Measurements from ENCODE around the gene ERCC2.

The ERCC2 gene

GRCh38 chr19:45352062-45352461 lies 18.3 kb downstream of the ERCC2 start:
- H3K4me3 ChIP-seq (ENCODE audit: control insufficient read depth, low read depth, low read length): no peak overlapping the region
- no peak for DNase-seq (ENCODE audit: low read depth)
- no peak for TF ChIP-seq CTCF (conservative IDR thresholded peaks at IDR 0.05; ENCODE audit: control insufficient read depth, insufficient read depth, low read depth, low read length)

GRCh38 chr19:45351401-45351952 lies 18.9 kb downstream of the ERCC2 start:
- TF ChIP-seq CTCF (conservative IDR thresholded peaks at IDR 0.05; ENCODE audit: control insufficient read depth, insufficient read depth, low read depth, low read length): no peak
- DNase-seq (ENCODE audit: low read depth): no peak
- no peak overlapping the region for H3K4me3 ChIP-seq (ENCODE audit: control insufficient read depth, low read depth, low read length)

GRCh38 chr19:45350477-45351058 lies 19.8 kb downstream of the ERCC2 start:
- DNase-seq (ENCODE audit: low read depth): no peak
- H3K4me3 ChIP-seq (ENCODE audit: control insufficient read depth, low read depth, low read length): no peak overlapping the region
- no peak for TF ChIP-seq CTCF (conservative IDR thresholded peaks at IDR 0.05; ENCODE audit: control insufficient read depth, insufficient read depth, low read depth, low read length)

GRCh38 chr19:45349430-45349941 lies 20.9 kb downstream of the ERCC2 start:
- H3K4me3 ChIP-seq (ENCODE audit: control insufficient read depth, low read depth, low read length): no peak overlapping the region
- TF ChIP-seq CTCF (conservative IDR thresholded peaks at IDR 0.05; ENCODE audit: control insufficient read depth, insufficient read depth, low read depth, low read length): no peak
- no peak for DNase-seq (ENCODE audit: low read depth)

GRCh38 chr19:45349126-45349415 lies 21.3 kb downstream of the ERCC2 start:
- no peak for DNase-seq (ENCODE audit: low read depth)
- no peak for TF ChIP-seq CTCF (conservative IDR thresholded peaks at IDR 0.05; ENCODE audit: control insufficient read depth, insufficient read depth, low read depth, low read length)
- no peak overlapping the region for H3K4me3 ChIP-seq (ENCODE audit: control insufficient read depth, low read depth, low read length)

- no peak for DNase-seq (ENCODE audit: low read depth)
- no peak for TF ChIP-seq CTCF (conservative IDR thresholded peaks at IDR 0.05; ENCODE audit: control insufficient read depth, insufficient read depth, low read depth, low read length)
- no peak overlapping the region for H3K4me3 ChIP-seq (ENCODE audit: control insufficient read depth, low read depth, low read length)
Observed at GRCh38 chr19:45348367-45349125, 21.8 kb downstream of the ERCC2 start.
